ENCODE measurements around the gene DOCK3. TPM values are rescaled to one million over a fixed set of nuclear protein-coding genes. Genes with fewer than 3 reads are reported as not detected.
"Not testable (repeated sequence)": the region's sequence is repeated elsewhere in the genome, so short reads cannot be mapped to it uniquely, and the experiment has no call there.

Gene DOCK3
- total RNA-seq, 2 experiments from 2014 or later: 1.00 to 1.1 TPM

- CTCF ChIA-PET: no interaction called here
- Mint-ChIP-seq H3K9me3 (no peaks in the 10 kb centered on the region), H3K27ac (no peak overlapping the region), H3K4me1 (no peaks in the 10 kb centered on the region), H3K4me3 (no peak overlapping the region), H3K27me3 (peaks cover 34% of the 10 kb centered on the region), H3K36me3 (ENCODE audit: low read depth) (no peaks in the 10 kb centered on the region)
- no peak for DNase-seq
- POLR2A ChIA-PET: no interaction called here
Observed at GRCh38 chr3:50961386-50961785, 286.7 kb downstream of the DOCK3 start.

DNA sequence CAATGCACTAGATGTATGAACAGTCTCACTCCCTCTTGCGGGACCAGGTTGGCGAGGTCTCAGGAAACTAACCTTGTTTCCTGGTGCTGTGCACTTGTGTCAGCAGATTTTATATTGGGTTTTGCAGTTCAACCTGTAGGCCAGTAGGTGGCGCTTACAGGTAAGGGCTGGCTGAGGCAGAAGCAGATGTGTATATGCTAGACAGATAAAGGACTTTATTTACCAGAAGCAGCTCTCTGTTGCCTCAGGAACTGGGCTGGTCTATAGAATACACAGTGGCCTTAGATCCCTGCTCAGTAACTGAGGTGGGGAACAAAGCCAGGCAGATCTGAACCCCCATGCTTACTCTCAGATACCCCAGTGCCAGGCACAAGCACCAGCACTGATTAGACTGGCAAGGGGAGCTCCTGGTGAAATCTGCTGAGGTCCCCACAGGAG lies 296.8 kb downstream of the DOCK3 start:
- ChIA-PET POLR2A (interaction anchor here (0.5 kb wide), 1 partner anchor 177 kb away, joined by 6 read pairs; no protein-coding TSS in a partner anchor), CTCF (interaction anchor here (0.6 to 1.3 kb wide), 5 partner anchors 9 to 400 kb away, joined by 3 to 9 read pairs (median 3); no protein-coding TSS in a partner anchor)
- Mint-ChIP-seq H3K27ac (no peak overlapping the region), H3K36me3 (ENCODE audit: low read depth) (no peaks in the 10 kb centered on the region), H3K4me1 (peaks cover 26% of the 10 kb centered on the region), H3K9me3 (no peaks in the 10 kb centered on the region), H3K4me3 (no peak overlapping the region), H3K27me3 (peaks cover 3% of the 10 kb centered on the region)
- peak; percentile 76 for DNase-seq

DNA sequence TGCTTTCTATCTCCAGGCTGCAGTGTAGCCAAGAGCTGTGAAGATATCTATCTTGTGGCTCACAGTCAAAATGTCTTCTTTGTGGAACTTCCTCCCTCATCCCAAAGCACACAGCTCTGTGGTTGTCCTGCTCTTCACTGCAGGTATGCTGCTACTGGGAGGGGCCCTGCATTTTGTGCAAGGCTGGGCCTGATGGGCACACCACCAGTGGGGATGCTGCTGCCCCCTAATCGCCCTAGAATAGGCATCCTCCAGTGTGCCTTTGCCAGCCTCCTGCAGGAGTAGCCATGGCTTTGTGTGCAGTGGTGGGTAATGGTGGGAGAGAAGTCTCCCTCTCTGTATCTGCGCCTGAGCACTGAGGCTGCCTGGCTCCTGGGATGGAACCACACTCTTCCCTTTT lies 297.3 kb downstream of the DOCK3 start:
- H3K27me3 Mint-ChIP-seq: peaks cover 1% of the 10 kb centered on the region
- peaks cover 26% of the 10 kb centered on the region for H3K4me1 Mint-ChIP-seq
- DNase-seq: no peak
- ChIA-PET POLR2A (interaction anchor here (0.5 kb wide), 1 partner anchor 177 kb away, joined by 6 read pairs; no protein-coding TSS in a partner anchor), CTCF (interaction anchor here (0.6 to 1.3 kb wide), 6 partner anchors 8 to 400 kb away, joined by 3 to 9 read pairs (median 3); no protein-coding TSS in a partner anchor)
- H3K4me3 Mint-ChIP-seq: no peak overlapping the region
- H3K27ac Mint-ChIP-seq: no peak overlapping the region
- no peaks in the 10 kb centered on the region for H3K9me3 Mint-ChIP-seq
- H3K36me3 Mint-ChIP-seq (ENCODE audit: low read depth): no peaks in the 10 kb centered on the region

GRCh38 chr3:50978586-50978985 lies 303.9 kb downstream of the DOCK3 start:
- H3K36me3 Mint-ChIP-seq (ENCODE audit: low read depth); H3K4me1 Mint-ChIP-seq; H3K27me3 Mint-ChIP-seq; H3K27ac Mint-ChIP-seq; POLR2A ChIA-PET; DNase-seq; H3K4me3 Mint-ChIP-seq; H3K9me3 Mint-ChIP-seq: not testable (repeated sequence)
- CTCF ChIA-PET: interaction anchor here (0.6 to 3.0 kb wide), 2 partner anchors 7 to 10 kb away, joined by 4 to 9 read pairs; no protein-coding TSS in a partner anchor

DNA sequence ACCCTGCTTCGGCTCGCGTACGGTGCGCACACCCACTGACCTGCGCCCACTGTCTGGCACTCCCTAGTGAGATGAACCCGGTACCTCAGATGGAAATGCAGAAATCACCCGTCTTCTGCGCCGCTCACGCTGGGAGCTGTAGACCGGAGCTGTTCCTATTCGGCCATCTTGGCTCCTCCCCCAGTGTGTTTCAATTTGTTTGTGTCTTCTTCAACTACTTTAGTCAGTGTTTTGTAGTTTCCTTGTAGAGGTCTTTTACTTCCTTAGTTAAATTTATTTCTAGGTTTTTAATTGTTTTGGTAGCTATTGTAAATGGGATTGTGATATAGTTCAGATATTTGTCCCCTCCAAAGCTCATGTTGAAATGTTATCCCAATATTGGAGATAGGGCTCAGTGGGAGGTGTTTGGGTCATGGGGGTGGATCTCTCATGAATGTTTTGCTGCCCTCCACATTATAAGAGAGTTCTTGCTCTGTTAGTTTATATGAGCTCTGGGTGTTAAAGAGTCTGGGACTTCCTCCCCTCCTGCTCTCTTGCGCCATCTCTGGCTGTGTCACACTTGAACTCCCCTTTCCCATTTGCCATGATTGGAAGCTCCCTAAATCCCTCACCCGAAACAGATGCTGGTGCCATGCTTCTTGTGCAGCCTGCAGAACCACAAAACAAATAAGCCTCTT lies 304.4 kb downstream of the DOCK3 start:
- H3K27me3 Mint-ChIP-seq: peaks cover 2% of the 10 kb centered on the region
- ChIA-PET POLR2A (no interaction called here), CTCF (interaction anchor here (0.6 to 3.0 kb wide), 2 partner anchors 7 to 11 kb away, joined by 4 to 9 read pairs; no protein-coding TSS in a partner anchor)
- peaks cover 7% of the 10 kb centered on the region for H3K9me3 Mint-ChIP-seq
- DNase-seq: no peak
- H3K36me3 Mint-ChIP-seq (ENCODE audit: low read depth): no peaks in the 10 kb centered on the region
- H3K27ac Mint-ChIP-seq: no peak overlapping the region
- no peak overlapping the region for H3K4me3 Mint-ChIP-seq
- no peaks in the 10 kb centered on the region for H3K4me1 Mint-ChIP-seq

GRCh38 chr3:50982540-50983325 lies 308.0 kb downstream of the DOCK3 start:
- DNase-seq: no peak
- no peak overlapping the region for H3K4me3 Mint-ChIP-seq
- POLR2A ChIA-PET: no interaction called here
- H3K4me1 Mint-ChIP-seq: no peaks in the 10 kb centered on the region
- peaks cover 2% of the 10 kb centered on the region for H3K27me3 Mint-ChIP-seq
- peaks cover 6% of the 10 kb centered on the region for H3K9me3 Mint-ChIP-seq
- no peaks in the 10 kb centered on the region for H3K36me3 Mint-ChIP-seq (ENCODE audit: low read depth)
- CTCF ChIA-PET: interaction anchor here (1.2 kb wide), 1 partner anchor 11 kb away, joined by 3 read pairs; no protein-coding TSS in a partner anchor
- no peak overlapping the region for H3K27ac Mint-ChIP-seq

DNA sequence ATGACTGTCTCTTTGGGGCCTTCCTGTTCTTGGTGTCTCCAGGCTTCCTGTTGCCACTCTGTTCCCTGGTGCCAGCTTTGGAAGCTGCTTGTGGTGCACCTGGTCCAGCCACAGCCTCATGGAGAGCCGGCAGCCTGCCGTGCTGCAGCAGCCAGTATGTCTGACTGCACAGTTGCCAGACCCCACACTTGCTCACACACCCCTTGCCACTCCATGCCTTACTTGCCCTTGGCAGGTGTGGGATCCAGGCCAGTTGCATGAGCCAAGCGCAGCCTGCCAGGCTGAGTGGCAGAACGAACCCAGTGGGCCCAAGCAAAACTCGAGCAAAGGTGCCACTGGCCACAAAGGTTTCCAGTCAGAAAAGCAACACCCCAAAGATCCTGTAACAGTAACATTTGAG lies 309.2 kb downstream of the DOCK3 start:
- Mint-ChIP-seq H3K27ac (no peak overlapping the region), H3K4me3 (no peak overlapping the region), H3K36me3 (ENCODE audit: low read depth) (no peaks in the 10 kb centered on the region), H3K4me1 (no peaks in the 10 kb centered on the region), H3K27me3 (peaks cover 2% of the 10 kb centered on the region), H3K9me3 (peaks cover 5% of the 10 kb centered on the region)
- CTCF ChIA-PET: interaction anchor here (1.2 kb wide), 1 partner anchor 12 kb away, joined by 3 read pairs; no protein-coding TSS in a partner anchor
- DNase-seq: no peak
- POLR2A ChIA-PET: no interaction called here

DNA sequence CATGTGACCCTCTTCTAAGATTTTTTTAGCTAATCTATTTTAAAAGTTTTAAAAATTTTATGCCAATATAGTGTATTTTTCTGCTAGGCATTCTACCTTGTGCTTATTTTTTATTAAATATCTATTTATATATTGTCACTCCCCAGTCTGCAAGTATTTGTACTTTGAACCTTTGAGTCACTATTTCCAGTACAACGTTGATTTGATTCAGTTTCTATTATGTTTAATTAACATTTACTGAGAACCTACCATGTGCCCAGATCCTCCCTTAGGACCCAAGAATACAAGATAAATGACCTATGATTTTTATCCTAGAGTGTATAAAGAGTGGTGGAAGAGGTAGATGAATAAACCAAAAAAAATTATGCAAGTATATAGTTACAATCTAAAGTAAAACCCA lies 311.2 kb downstream of the DOCK3 start:
- no peak overlapping the region for H3K27ac Mint-ChIP-seq
- H3K9me3 Mint-ChIP-seq: peaks cover 9% of the 10 kb centered on the region
- no peaks in the 10 kb centered on the region for H3K27me3 Mint-ChIP-seq
- H3K4me3 Mint-ChIP-seq: no peak overlapping the region
- DNase-seq: no peak
- H3K36me3 Mint-ChIP-seq (ENCODE audit: low read depth): no peaks in the 10 kb centered on the region
- POLR2A ChIA-PET: no interaction called here
- CTCF ChIA-PET: no interaction called here
- no peaks in the 10 kb centered on the region for H3K4me1 Mint-ChIP-seq

GRCh38 chr3:50986726-50987125 lies 312.0 kb downstream of the DOCK3 start:
- Mint-ChIP-seq H3K4me3 (no peak overlapping the region), H3K27me3 (peaks cover 2% of the 10 kb centered on the region), H3K36me3 (ENCODE audit: low read depth) (no peaks in the 10 kb centered on the region), H3K27ac (no peak overlapping the region), H3K9me3 (peaks cover 18% of the 10 kb centered on the region), H3K4me1 (no peaks in the 10 kb centered on the region)
- ChIA-PET CTCF (no interaction called here), POLR2A (no interaction called here)
- DNase-seq: no peak

DNA sequence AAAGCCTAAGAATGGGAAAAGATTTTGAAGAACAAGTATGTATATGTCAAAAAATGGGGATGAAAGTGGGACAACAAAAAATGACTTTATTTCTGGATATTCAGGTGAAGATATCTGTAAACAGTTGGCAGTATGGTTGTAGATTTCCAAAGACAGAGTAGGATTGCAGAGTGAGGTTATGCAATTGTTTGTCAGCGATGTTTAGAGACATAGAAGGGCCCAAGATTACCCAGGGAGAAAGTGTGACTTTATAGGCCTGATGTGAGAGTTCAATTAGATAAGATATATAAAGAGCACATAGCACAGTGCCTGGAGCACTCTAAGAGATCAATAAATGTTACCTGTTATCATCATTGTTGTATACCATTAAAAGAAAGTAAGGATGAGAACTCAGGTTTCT lies 319.8 kb downstream of the DOCK3 start:
- Mint-ChIP-seq H3K4me3 (no peak overlapping the region), H3K9me3 (peaks cover 18% of the 10 kb centered on the region), H3K27me3 (peaks cover 2% of the 10 kb centered on the region), H3K4me1 (no peaks in the 10 kb centered on the region), H3K27ac (no peak overlapping the region), H3K36me3 (ENCODE audit: low read depth) (no peaks in the 10 kb centered on the region)
- ChIA-PET CTCF (no interaction called here), POLR2A (no interaction called here)
- DNase-seq: no peak

DNA sequence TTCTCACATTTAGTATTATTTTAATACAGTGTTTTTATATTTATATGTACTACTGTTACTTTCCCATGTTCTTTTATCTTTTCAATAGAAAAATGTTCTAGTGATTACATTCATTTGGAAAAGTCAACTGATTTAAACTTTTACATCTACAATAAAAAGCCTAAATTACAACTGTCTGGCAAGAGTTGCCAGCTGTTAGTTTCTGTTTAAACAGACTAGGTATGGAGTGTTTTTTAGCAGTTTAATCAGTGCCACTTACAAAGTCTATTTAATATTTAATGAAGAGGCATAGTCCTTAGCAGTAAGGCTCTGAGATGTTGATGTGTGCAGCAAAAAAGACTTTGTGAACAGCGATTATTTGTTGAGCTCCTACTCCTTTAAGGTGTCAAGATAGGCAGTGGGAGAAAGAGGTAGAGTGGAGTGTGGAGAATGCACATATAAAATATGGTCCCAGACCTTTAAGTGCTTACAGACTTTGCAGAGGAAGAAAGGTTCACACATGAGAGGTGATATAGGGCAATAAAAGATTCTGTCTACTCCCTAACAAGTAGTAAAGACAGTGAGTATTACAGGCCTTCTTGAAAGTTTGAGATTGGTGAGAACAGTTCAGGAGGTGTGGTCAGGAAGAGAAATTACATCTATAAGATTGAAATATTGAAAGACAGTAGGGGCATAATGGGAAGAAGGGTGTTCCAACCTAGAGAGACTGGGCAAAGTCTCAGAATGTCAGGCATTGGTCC lies 320.5 kb downstream of the DOCK3 start:
- Mint-ChIP-seq H3K4me1 (no peaks in the 10 kb centered on the region), H3K27ac (no peak overlapping the region), H3K27me3 (peaks cover 2% of the 10 kb centered on the region), H3K36me3 (ENCODE audit: low read depth) (no peaks in the 10 kb centered on the region), H3K4me3 (no peak overlapping the region), H3K9me3 (peaks cover 16% of the 10 kb centered on the region)
- ChIA-PET CTCF (no interaction called here), POLR2A (no interaction called here)
- DNase-seq: no peak

DNA sequence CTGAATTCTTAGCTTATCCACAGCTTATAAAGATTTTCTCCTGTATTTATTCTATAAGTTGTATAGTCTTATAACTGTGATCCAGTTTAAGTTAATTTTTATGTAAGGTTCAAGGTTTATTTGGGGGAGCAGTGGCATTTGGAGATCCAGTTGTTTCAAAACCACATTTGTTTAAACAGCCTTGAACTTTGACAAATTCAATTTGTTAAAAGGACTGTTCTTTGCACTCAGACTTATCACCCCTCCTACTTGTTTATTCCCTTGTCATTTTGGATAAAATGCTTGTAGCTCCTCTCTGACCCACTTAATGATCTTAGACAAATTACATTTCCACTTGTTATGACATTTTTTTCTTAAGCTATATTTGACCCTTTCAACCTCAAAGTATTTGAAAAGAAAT lies 327.8 kb downstream of the DOCK3 start:
- no peak for DNase-seq
- Mint-ChIP-seq H3K4me1 (no peaks in the 10 kb centered on the region), H3K9me3 (no peaks in the 10 kb centered on the region), H3K36me3 (ENCODE audit: low read depth) (no peaks in the 10 kb centered on the region), H3K27me3 (peaks cover 2% of the 10 kb centered on the region), H3K27ac (no peak overlapping the region), H3K4me3 (no peak overlapping the region)
- CTCF ChIA-PET: interaction anchor here (0.6 to 1.6 kb wide), 2 partner anchors 14 to 239 kb away, joined by 3 read pairs; no protein-coding TSS in a partner anchor
- POLR2A ChIA-PET: no interaction called here

DNA sequence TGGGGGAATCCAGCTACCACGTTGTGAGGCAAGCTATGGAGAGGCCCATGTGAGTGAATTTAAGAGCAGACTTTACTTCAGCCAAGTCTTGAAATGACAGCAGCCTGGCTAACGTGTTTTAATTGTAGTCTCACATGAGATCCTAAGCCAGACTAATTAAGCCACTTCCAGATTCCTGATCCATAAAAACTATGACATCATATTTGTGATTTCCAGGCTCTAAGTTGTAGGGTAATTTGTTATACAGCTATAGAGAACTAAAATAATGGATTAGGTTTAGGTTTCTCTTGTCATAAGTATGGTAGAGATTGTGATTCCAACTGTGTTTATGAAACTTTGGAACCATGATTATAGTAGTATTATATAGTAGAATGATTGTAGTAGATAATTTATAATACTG lies 329.5 kb downstream of the DOCK3 start:
- H3K4me1 Mint-ChIP-seq: no peaks in the 10 kb centered on the region
- no peak overlapping the region for H3K27ac Mint-ChIP-seq
- ChIA-PET POLR2A (no interaction called here), CTCF (no interaction called here)
- H3K9me3 Mint-ChIP-seq: no peaks in the 10 kb centered on the region
- H3K36me3 Mint-ChIP-seq (ENCODE audit: low read depth): no peaks in the 10 kb centered on the region
- no peak for DNase-seq
- H3K4me3 Mint-ChIP-seq: no peak overlapping the region
- H3K27me3 Mint-ChIP-seq: peaks cover 2% of the 10 kb centered on the region
